ENCODE data around the gene PCSK6.

- TF ChIP-seq EZH2phosphoT487 (conservative IDR thresholded peaks at IDR 0.05; ENCODE audit: low read length): no peak
- TF ChIP-seq, protein P1, sequence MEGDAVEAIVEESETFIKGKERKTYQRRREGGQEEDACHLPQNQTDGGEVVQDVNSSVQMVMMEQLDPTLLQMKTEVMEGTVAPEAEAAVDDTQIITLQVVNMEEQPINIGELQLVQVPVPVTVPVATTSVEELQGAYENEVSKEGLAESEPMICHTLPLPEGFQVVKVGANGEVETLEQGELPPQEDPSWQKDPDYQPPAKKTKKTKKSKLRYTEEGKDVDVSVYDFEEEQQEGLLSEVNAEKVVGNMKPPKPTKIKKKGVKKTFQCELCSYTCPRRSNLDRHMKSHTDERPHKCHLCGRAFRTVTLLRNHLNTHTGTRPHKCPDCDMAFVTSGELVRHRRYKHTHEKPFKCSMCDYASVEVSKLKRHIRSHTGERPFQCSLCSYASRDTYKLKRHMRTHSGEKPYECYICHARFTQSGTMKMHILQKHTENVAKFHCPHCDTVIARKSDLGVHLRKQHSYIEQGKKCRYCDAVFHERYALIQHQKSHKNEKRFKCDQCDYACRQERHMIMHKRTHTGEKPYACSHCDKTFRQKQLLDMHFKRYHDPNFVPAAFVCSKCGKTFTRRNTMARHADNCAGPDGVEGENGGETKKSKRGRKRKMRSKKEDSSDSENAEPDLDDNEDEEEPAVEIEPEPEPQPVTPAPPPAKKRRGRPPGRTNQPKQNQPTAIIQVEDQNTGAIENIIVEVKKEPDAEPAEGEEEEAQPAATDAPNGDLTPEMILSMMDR (IDR thresholded peaks at IDR 0.05; ENCODE audit: insufficient read depth, low read length, poor library complexity, severe bottlenecking): no peak
Measured at GRCh38 chr15:101413239-101413638, 76.3 kb downstream of the PCSK6 start.
